T1000 (cell line): ENCODE data around the gene CASKIN2.
A peak's percentile ranks its signal among the peaks of the same experiment; 100 is the strongest.
"Not testable (repeated sequence)": the region's sequence is repeated elsewhere in the genome, so short reads cannot be mapped to it uniquely, and the experiment has no call there.

Experiments
- DNase-seq: peaks from one replicate; lab custom pipeline; 2025; ENCODE audit warnings: mixed read lengths; lab: John Stamatoyannopoulos, UW

CASKIN2 gene

DNA sequence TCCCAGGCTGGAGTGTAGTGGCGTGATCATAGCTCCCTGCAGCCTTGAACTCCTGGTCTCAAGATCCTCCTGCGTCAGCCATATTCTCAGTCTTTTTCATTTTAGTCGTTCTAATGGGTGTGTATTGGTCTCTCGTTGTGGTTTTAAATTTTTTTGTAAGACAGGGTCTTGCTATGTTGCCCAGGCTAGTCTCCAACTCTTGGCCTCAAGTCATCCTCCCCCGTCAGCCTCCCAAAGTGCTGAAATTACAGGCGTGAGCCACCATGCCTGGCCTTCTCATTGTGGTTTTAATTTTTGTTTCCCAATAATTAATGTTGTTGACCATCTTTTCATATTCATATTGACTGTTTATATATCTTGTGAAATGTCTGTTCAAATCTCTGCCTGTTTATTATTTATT, 50.3 kb downstream of the CASKIN2 start:
- no peak for DNase-seq

DNA sequence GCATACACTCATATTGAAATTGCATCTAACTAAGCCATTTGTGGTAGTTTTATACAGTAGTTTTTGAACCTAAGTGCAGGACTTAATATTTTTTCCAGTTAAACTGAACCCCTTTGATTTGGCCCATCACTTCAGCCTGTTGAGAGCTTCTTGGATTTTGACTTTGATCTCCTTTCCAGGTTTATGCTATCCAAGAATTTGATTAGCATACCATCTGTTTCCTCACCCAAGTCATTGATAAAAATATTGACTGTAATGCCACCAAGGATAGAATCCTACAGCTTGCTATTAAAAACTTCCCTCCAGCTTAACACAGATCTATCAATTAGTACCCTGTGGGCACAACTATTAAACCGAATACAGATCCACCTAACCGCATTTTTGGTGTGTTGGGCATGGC, 51.7 kb downstream of the CASKIN2 start:
- no peak for DNase-seq

GRCh38 chr17:75460295-75460694, 55.0 kb downstream of the CASKIN2 start:
- no peak for DNase-seq

- no peak for DNase-seq
Measured at GRCh38 chr17:75459590-75460267, 55.6 kb downstream of the CASKIN2 start.

GRCh38 chr17:75459246-75459589, 56.1 kb downstream of the CASKIN2 start:
- DNase-seq, result no peak

DNA sequence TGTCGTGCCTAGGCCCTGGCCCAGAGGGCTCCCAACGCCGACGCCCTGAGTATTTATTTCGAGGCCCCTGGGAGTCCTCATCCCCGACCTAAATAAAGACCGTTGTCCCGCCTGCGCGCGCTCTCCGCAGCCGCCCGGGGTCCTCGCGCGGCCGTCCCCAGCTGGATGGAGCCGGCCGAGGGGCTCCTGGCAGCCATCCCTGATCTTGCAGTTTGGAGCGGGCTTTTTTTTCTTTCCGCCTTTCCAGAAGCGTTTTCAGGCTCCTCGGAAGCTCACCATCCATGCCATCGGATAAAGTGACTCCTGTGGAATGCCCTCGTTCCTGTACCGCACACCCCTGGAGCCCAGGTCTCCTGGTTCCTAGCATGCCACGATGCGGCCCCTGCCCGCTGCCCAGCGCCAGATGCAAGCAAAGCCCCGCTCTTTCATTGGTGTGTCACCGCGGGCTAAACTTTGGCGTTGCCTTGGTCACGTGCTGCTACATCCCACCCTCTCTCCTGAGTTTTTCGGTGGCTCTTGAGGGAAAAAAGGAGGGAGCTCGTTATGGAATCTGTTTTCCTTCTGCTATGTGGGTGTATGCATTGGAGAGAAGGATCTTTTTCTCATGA, 58.2 kb downstream of the CASKIN2 start:
- DNase-seq, result peak; percentile 22

DNA sequence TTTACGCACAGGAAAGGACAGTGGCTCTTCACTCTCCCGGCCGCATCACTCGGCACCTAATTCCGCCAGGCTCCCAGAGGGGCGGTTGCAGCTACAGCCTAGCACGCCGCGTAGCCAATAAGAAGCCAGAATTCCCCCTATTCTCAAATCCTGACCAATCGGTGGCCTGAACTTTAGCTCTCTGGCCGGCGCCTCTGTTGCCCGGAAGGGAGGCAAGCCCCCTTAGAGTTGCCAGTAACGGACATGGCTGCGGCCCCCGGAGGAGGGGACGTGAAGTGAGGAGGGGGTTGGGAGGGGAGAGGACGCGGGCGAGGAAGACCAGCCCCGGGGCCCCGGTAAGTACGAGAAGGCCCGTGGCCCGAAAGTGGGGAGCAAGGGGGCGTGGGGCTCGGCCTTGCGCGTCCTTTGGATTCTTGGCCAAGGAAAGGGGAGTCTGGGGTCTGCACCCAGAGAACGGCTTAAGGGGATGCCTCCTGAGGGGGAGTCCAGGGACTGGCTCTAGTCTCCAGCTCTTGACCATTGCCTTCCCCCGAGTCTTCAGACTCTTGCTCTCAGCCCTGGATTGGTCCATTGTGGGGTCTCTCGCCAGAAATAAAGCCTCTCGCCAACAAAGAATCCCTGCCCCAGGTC, 58.8 kb downstream of the CASKIN2 start, which contains the start of gene TMEM94:
Gene TMEM94 (plus strand): TSS at position 219 of the 630 bp plus-strand sequence. CDS start 15,271 bp downstream, outside the sequence.
- peak; percentile 93 for DNase-seq

DNA sequence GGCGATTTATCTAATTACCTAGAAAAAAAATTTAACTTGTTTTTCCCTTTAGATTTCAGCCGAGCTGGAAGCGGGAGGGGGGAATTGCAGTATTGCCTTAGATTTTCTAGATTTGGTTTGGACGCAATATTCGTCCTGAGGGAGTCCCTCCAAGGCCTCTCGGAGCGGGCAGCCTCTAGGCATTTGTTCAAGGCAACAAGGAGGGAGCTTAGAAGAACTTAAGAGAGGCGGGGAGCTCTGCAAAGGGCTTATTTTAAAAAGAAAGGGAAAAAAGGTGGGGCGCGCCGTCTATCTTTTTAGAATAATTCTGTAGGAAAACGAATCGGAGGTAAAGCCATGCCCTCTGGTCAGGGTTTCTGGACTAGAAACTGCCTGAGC, 59.3 kb downstream of the CASKIN2 start:
- no peak for DNase-seq

GRCh38 chr17:75454672-75455071, 60.7 kb downstream of the CASKIN2 start:
- DNase-seq, result not testable (repeated sequence)

GRCh38 chr17:75454193-75454592, 61.1 kb downstream of the CASKIN2 start:
- no peak for DNase-seq

DNA sequence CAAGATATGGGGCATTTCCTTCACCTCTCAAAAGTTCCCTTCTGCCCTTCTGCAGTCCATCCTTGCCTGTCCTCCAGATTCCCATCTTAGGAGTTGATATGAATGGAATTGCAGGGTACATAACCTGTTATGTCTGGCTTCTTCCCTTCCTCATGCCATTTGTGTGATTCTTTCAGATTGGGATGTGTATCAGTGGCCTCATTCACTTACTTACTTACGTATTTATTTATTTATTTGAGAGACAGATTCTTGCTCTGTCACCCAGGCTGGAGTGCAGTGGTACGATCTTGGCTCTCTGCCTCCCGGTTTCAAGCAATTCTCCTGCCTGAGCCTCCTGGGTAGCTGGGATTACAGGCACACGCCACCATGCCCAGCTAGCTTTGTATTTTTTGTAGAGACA, 65.1 kb downstream of the CASKIN2 start:
- DNase-seq, result no peak
